GM23338 (cell line): ENCODE results near the gene TULP4. TPM values are rescaled to one million over a fixed set of nuclear protein-coding genes. Genes with fewer than 3 reads are reported as not detected.

Source experiments
- ATAC-seq: fragments of 200-7000 bp; cut with Tn5 transposase; 3 replicates; pipeline ENCODE4 v1.9.1; 2020
- DNase-seq: peaks from one replicate; pipeline ENCODE4 v3.0.0-alpha.2; 2015; ENCODE audit warnings: low spot score
- H2AFZ ChIP-seq: fragments of 200-600 bp; sonication (generic); 2 replicates; pipeline ENCODE4 v1.8.0; 2016; ENCODE audit warnings: antibody characterized with exemption, mild to moderate bottlenecking, moderate library complexity
- H3F3A ChIP-seq: fragments of 200-600 bp; sonication (generic); replicated peaks from 2 replicates; pipeline ENCODE4 v1.8.0; 2017; ENCODE audit warnings: antibody characterized with exemption, mixed run types, low read depth
- H3K27ac ChIP-seq: fragments of 200-600 bp; sonication (generic); 2 replicates; pipeline ENCODE4 v1.6.1; 2016; ENCODE audit warnings: low read depth
- H3K27me3 ChIP-seq: fragments of 200-600 bp; sonication (generic); 2 replicates; pipeline ENCODE4 v1.8.0; 2016; ENCODE audit warnings: mild to moderate bottlenecking, mixed run types, moderate library complexity; ENCODE audit not compliant: insufficient read depth
- H3K36me3 ChIP-seq: fragments of 200-600 bp; sonication (generic); 2 replicates; pipeline ENCODE4 v1.8.0; 2016; ENCODE audit warnings: mild to moderate bottlenecking; ENCODE audit not compliant: insufficient read depth
- H3K4me1 ChIP-seq: fragments of 200-600 bp; sonication (generic); 2 replicates; pipeline ENCODE4 v1.8.0; 2016; ENCODE audit warnings: mild to moderate bottlenecking, moderate library complexity; ENCODE audit not compliant: insufficient read depth
- H3K4me2 ChIP-seq: fragments of 200-600 bp; sonication (generic); 2 replicates; pipeline ENCODE4 v1.7.1; 2017; ENCODE audit warnings: mixed run types
- H3K4me3 ChIP-seq: fragments of 200-600 bp; sonication (generic); 2 replicates; pipeline ENCODE4 v1.6.1; 2016; ENCODE audit warnings: mixed run types
- H3K79me2 ChIP-seq: fragments of 200-600 bp; sonication (generic); replicated peaks from 2 replicates; pipeline ENCODE4 v1.8.0; 2017; ENCODE audit warnings: mild to moderate bottlenecking; ENCODE audit not compliant: insufficient read depth
- H3K9me2 ChIP-seq: fragments of 200-600 bp; sonication (generic); 2 replicates; pipeline ENCODE4 v1.8.0; 2017; ENCODE audit not compliant: insufficient read depth
- H4K20me1 ChIP-seq: fragments of 200-600 bp; sonication (generic); replicated peaks from 2 replicates; pipeline ENCODE4 v1.8.0; 2017; ENCODE audit warnings: mild to moderate bottlenecking; ENCODE audit not compliant: insufficient read depth
- H3K27ac Mint-ChIP-seq: 2 replicates; pipeline ENCODE4 v1.8.0; 2020; ENCODE audit warnings: inconsistent platforms, mild to moderate bottlenecking, moderate library complexity, mixed read lengths
- H3K27me3 Mint-ChIP-seq: 3 replicates; pipeline ENCODE4 v1.8.0; 2022; ENCODE audit warnings: low read depth, mild to moderate bottlenecking, moderate library complexity, mixed read lengths, inconsistent platforms; ENCODE audit not compliant: insufficient read depth, poor library complexity
- H3K36me3 Mint-ChIP-seq: 3 replicates; pipeline ENCODE4 v1.8.0; 2021; ENCODE audit warnings: low read depth, mild to moderate bottlenecking, inconsistent platforms, moderate library complexity, mixed read lengths
- H3K4me1 Mint-ChIP-seq: 3 replicates; pipeline ENCODE4 v1.8.0; 2020; ENCODE audit warnings: mild to moderate bottlenecking, inconsistent platforms, mixed read lengths
- H3K4me3 Mint-ChIP-seq: 3 replicates; pipeline ENCODE4 v1.8.0; 2021; ENCODE audit warnings: moderate library complexity, mild to moderate bottlenecking, inconsistent platforms, mixed read lengths
- H3K9me3 Mint-ChIP-seq: 3 replicates; pipeline ENCODE4 v1.8.0; 2020; ENCODE audit warnings: moderate library complexity, mild to moderate bottlenecking, inconsistent platforms, mixed read lengths
- CREB1 ChIP-seq: fragments of 250-450 bp; sonication (Bioruptor Pico); IDR thresholded peaks from 2 replicates; pipeline ENCODE4 v1.5.0; 2020; ENCODE audit warnings: low read depth, mild to moderate bottlenecking, moderate library complexity
- EZH2 ChIP-seq: fragments of 200-600 bp; sonication (generic); IDR thresholded peaks from one replicate; pipeline ENCODE4 v1.8.0; 2017; ENCODE audit warnings: antibody characterized with exemption, mild to moderate bottlenecking, low read depth; ENCODE audit not compliant: unreplicated experiment
- EZH2phosphoT487 ChIP-seq: fragments of 200-600 bp; sonication (generic); IDR thresholded peaks from one replicate; pipeline ENCODE4 v1.8.1; 2018; ENCODE audit warnings: antibody characterized with exemption; ENCODE audit not compliant: unreplicated experiment
- JUNB ChIP-seq: IDR thresholded peaks from one replicate; pipeline ENCODE4 v1.6.1; 2016; ENCODE audit warnings: antibody characterized with exemption; ENCODE audit not compliant: unreplicated experiment
- NANOG ChIP-seq: IDR thresholded peaks from 2 replicates; pipeline ENCODE4 v1.6.1; 2016; ENCODE audit warnings: antibody characterized with exemption, borderline replicate concordance
- POLR2AphosphoS5 ChIP-seq: IDR thresholded peaks from 2 replicates; pipeline ENCODE4 v1.6.1; 2016; ENCODE audit warnings: antibody characterized with exemption, low read depth
- ZNF331 ChIP-seq: fragments of 250-450 bp; sonication (Bioruptor Pico); IDR thresholded peaks from 2 replicates; pipeline ENCODE4 v1.5.0; 2020; ENCODE audit warnings: low read depth, mild to moderate bottlenecking, moderate library complexity
- polyA plus RNA-seq: library from polyadenylated mRNA; unstranded; fragments of >200 nt; fragmentation: Nextera tagmentation; extraction: Ambion mirVana; gene quantifications from 2 replicates; pipeline ENCODE4 v1.2.1, GENCODE V29; 2016
- total RNA-seq: library from RNA; depleted of rRNA; stranded (reverse); fragments of >200 nt; shearing (Covaris generic); gene quantifications from 2 replicates; pipeline ENCODE4 v1.2.3, GENCODE V29; 2014
- TF ChIP-seq, protein P1 (sequence below): IDR thresholded peaks from one replicate; pipeline ENCODE4 v1.6.1; 2018; ENCODE audit warnings: antibody characterized with exemption; ENCODE audit not compliant: unreplicated experiment
- TF ChIP-seq, protein P2 (sequence below): fragments of 250-450 bp; sonication (Bioruptor Pico); IDR thresholded peaks from 2 replicates; pipeline ENCODE4 v1.5.0; 2020; ENCODE audit warnings: mild to moderate bottlenecking, moderate library complexity
- TF ChIP-seq, protein P3 (sequence below): IDR thresholded peaks from 2 replicates; pipeline ENCODE4 v1.6.1; 2016; ENCODE audit warnings: antibody characterized with exemption

The TULP4 gene
- total and polyA plus RNA-seq, 2 experiments from 2014 or later, result 31.2 to 50.2 TPM

DNA sequence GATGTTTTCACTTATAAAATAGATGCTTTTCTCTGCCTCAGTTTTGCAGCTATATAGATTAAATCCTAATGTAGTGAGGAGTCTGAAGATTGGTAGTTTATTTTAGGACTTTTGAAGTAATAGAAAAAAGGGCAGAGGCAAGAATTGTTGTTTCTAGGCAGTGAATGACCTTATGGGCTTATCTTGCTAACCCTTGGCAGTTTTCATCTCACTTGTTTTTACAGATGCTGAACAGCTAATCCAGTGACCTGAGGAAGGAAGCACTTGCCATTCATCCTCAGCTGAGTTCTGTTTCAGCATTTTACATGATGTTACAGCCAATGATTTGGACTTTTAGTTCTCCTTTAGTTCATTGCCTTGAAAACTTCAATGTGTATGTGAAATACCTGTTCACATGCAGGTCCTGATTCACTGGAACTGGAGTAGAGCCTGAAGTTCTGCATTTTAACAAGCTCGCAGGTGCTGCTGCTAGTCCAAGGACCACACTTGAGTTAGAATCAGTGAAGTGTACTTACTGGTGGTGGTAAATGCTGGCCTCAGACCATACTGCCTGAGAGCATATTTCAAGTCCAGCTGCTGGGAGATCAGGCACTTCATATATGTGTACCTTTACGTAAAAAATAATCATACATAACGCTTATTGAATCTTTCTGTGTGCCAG lies 86.9 kb downstream of the TULP4 start (continued):
- TF ChIP-seq, protein P1, sequence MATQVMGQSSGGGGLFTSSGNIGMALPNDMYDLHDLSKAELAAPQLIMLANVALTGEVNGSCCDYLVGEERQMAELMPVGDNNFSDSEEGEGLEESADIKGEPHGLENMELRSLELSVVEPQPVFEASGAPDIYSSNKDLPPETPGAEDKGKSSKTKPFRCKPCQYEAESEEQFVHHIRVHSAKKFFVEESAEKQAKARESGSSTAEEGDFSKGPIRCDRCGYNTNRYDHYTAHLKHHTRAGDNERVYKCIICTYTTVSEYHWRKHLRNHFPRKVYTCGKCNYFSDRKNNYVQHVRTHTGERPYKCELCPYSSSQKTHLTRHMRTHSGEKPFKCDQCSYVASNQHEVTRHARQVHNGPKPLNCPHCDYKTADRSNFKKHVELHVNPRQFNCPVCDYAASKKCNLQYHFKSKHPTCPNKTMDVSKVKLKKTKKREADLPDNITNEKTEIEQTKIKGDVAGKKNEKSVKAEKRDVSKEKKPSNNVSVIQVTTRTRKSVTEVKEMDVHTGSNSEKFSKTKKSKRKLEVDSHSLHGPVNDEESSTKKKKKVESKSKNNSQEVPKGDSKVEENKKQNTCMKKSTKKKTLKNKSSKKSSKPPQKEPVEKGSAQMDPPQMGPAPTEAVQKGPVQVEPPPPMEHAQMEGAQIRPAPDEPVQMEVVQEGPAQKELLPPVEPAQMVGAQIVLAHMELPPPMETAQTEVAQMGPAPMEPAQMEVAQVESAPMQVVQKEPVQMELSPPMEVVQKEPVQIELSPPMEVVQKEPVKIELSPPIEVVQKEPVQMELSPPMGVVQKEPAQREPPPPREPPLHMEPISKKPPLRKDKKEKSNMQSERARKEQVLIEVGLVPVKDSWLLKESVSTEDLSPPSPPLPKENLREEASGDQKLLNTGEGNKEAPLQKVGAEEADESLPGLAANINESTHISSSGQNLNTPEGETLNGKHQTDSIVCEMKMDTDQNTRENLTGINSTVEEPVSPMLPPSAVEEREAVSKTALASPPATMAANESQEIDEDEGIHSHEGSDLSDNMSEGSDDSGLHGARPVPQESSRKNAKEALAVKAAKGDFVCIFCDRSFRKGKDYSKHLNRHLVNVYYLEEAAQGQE, result no peak

DNA sequence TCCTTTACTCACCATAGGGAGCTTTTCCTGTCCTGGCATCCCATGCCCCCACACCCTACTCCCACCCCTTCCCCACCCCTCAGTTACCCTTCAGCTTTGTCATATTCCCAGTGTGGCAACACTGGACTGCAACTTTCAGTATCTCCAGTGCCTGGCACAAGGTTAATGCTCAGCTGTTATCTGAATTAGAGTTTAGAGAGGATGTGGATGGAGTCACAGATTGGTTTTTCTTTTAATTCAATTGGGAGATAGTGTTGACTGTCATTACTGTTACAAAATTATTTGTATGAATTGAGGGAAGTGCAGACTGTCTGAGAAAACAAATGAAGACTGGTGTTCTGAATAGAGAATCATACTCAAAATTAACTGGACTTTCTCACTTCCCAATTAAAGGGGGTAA lies 89.9 kb downstream of the TULP4 start:
- H3K27ac ChIP-seq, result no peak overlapping the region
- H3K4me2 ChIP-seq, result no peak overlapping the region
- no peaks in the 10 kb centered on the region for H4K20me1 ChIP-seq
- no peaks in the 10 kb centered on the region for H3K79me2 ChIP-seq
- H3K9me3 Mint-ChIP-seq, result no peaks in the 10 kb centered on the region; the same call in 2 of the 3 replicates
- H3F3A ChIP-seq, result no peaks in the 10 kb centered on the region
- DNase-seq (no peak), ATAC-seq (no peak)
- H3K4me1 Mint-ChIP-seq, result peaks cover 3% of the 10 kb centered on the region; the same call in 1 of the 3 replicates
- peaks cover 4% of the 10 kb centered on the region for H3K27me3 Mint-ChIP-seq
- no peaks in the 10 kb centered on the region for H3K27me3 ChIP-seq
- H3K4me3 Mint-ChIP-seq, result no peak overlapping the region
- H3K4me3 ChIP-seq, result no peak overlapping the region
- no peaks in the 10 kb centered on the region for H3K36me3 ChIP-seq
- no peaks in the 10 kb centered on the region for H3K9me2 ChIP-seq
- no peak overlapping the region for H3K27ac Mint-ChIP-seq
- H3K4me1 ChIP-seq, result no peaks in the 10 kb centered on the region; the same call in 1 of the 2 replicates
- H2AFZ ChIP-seq, result no peak overlapping the region
- peaks cover 5% of the 10 kb centered on the region; the same call in 1 of the 3 replicates for H3K36me3 Mint-ChIP-seq
- TF ChIP-seq POLR2AphosphoS5 (no peak), CREB1 (CRISPR knock-in tag) (no peak), EZH2 (no peak), JUNB (no peak), ZNF331 (CRISPR knock-in tag) (no peak), EZH2phosphoT487 (no peak), NANOG (no peak)
- TF ChIP-seq, protein P2, sequence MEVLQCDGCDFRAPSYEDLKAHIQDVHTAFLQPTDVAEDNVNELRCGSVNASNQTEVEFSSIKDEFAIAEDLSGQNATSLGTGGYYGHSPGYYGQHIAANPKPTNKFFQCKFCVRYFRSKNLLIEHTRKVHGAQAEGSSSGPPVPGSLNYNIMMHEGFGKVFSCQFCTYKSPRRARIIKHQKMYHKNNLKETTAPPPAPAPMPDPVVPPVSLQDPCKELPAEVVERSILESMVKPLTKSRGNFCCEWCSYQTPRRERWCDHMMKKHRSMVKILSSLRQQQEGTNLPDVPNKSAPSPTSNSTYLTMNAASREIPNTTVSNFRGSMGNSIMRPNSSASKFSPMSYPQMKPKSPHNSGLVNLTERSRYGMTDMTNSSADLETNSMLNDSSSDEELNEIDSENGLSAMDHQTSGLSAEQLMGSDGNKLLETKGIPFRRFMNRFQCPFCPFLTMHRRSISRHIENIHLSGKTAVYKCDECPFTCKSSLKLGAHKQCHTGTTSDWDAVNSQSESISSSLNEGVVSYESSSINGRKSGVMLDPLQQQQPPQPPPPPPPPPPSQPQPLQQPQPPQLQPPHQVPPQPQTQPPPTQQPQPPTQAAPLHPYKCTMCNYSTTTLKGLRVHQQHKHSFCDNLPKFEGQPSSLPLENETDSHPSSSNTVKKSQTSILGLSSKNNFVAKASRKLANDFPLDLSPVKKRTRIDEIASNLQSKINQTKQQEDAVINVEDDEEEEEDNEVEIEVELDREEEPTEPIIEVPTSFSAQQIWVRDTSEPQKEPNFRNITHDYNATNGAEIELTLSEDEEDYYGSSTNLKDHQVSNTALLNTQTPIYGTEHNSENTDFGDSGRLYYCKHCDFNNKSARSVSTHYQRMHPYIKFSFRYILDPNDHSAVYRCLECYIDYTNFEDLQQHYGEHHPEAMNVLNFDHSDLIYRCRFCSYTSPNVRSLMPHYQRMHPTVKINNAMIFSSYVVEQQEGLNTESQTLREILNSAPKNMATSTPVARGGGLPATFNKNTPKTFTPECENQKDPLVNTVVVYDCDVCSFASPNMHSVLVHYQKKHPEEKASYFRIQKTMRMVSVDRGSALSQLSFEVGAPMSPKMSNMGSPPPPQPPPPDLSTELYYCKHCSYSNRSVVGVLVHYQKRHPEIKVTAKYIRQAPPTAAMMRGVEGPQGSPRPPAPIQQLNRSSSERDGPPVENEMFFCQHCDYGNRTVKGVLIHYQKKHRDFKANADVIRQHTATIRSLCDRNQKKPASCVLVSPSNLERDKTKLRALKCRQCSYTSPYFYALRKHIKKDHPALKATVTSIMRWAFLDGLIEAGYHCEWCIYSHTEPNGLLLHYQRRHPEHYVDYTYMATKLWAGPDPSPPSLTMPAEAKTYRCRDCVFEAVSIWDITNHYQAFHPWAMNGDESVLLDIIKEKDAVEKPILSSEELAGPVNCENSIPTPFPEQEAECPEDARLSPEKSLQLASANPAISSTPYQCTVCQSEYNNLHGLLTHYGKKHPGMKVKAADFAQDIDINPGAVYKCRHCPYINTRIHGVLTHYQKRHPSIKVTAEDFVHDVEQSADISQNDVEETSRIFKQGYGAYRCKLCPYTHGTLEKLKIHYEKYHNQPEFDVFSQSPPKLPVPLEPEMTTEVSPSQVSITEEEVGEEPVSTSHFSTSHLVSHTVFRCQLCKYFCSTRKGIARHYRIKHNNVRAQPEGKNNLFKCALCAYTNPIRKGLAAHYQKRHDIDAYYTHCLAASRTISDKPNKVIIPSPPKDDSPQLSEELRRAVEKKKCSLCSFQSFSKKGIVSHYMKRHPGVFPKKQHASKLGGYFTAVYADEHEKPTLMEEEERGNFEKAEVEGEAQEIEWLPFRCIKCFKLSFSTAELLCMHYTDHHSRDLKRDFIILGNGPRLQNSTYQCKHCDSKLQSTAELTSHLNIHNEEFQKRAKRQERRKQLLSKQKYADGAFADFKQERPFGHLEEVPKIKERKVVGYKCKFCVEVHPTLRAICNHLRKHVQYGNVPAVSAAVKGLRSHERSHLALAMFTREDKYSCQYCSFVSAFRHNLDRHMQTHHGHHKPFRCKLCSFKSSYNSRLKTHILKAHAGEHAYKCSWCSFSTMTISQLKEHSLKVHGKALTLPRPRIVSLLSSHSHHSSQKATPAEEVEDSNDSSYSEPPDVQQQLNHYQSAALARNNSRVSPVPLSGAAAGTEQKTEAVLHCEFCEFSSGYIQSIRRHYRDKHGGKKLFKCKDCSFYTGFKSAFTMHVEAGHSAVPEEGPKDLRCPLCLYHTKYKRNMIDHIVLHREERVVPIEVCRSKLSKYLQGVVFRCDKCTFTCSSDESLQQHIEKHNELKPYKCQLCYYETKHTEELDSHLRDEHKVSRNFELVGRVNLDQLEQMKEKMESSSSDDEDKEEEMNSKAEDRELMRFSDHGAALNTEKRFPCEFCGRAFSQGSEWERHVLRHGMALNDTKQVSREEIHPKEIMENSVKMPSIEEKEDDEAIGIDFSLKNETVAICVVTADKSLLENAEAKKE (CRISPR knock-in tag), result no peak
- TF ChIP-seq, protein P1, result no peak
- TF ChIP-seq, protein P3, sequence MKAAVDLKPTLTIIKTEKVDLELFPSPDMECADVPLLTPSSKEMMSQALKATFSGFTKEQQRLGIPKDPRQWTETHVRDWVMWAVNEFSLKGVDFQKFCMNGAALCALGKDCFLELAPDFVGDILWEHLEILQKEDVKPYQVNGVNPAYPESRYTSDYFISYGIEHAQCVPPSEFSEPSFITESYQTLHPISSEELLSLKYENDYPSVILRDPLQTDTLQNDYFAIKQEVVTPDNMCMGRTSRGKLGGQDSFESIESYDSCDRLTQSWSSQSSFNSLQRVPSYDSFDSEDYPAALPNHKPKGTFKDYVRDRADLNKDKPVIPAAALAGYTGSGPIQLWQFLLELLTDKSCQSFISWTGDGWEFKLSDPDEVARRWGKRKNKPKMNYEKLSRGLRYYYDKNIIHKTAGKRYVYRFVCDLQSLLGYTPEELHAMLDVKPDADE, result no peak
